WERI-Rb-1 (cell line): ENCODE results near the gene MTRR.
A peak's percentile ranks its signal among the peaks of the same experiment; 100 is the strongest.

Source experiments
- DNase-seq: peaks from one replicate; pipeline ENCODE4 v3.0.0-alpha.2; 2020
- H3K27ac ChIP-seq: fragments of 250-450 bp; sonication (Bioruptor Pico); 2 replicates; pipeline ENCODE4 v1.5.1; 2020; ENCODE audit warnings: mild to moderate bottlenecking, moderate library complexity
- H3K27me3 ChIP-seq: fragments of 250-450 bp; sonication (Bioruptor Pico); 2 replicates; pipeline ENCODE4 v1.5.1; 2021; ENCODE audit warnings: mild to moderate bottlenecking, low read depth, moderate library complexity; ENCODE audit not compliant: insufficient read depth, severe bottlenecking
- H3K36me3 ChIP-seq: fragments of 250-450 bp; sonication (Bioruptor Pico); 2 replicates; pipeline ENCODE4 v1.5.1; 2020; ENCODE audit warnings: mild to moderate bottlenecking, moderate library complexity
- H3K4me3 ChIP-seq: 2 replicates; pipeline ENCODE4 v1.5.1; 2011; ENCODE audit warnings: low read depth, mild to moderate bottlenecking, control low read depth, low read length
- H3K9me3 ChIP-seq: fragments of 250-450 bp; sonication (Bioruptor Pico); 2 replicates; pipeline ENCODE4 v1.5.1; 2021; ENCODE audit warnings: mild to moderate bottlenecking, moderate library complexity; ENCODE audit not compliant: severe bottlenecking
- TF ChIP-seq, protein P1 (sequence below): IDR thresholded peaks from 2 replicates; pipeline ENCODE4 v1.5.1; 2011; ENCODE audit warnings: low read depth, mild to moderate bottlenecking, control low read depth, inconsistent platforms, low read length

The MTRR gene

DNA sequence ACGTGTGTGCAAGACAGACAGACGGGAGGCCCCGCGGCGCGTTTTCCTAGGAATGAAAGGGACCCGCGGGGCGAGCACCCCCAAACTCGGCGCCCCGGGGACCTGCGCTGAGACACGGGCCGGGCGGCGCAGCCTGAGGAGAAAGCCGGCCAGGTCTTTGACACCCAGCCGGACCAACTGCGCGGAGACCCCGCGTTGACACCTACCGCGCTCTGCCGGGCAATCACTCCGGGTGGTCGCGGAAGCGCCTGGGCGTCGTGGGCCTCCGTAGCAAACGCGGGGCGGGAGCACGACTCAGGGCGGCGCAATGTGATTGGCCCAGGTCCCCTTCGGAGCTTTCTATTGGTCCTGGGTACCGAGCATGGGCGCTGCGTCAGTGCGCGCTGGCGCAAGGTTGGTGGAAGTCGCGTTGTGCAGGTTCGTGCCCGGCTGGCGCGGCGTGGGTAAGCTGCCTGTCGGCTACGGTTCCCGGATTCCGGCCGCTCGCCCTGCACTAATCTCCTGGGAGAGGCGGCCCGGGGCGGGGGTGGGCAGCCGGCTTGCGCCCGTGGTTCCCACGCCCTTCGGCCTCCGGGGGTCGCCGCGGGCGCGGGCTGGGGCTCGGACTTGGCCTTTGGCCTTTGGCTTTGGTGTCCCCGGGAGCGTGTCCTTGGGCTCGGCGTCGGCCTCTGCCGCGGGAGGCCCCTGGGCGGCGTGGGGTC lies at the start of gene MTRR, which contains the start of gene FASTKD3:
MTRR (plus strand) TSS at position 376 of the 701 bp plus-strand sequence. CDS start 1,647 bp downstream, outside the sequence.
FASTKD3 (minus strand) TSS at position 259 of the 701 bp plus-strand sequence. CDS start 948 bp downstream, outside the sequence.
- Histone ChIP-seq H3K27me3 (no peaks in the 10 kb centered on the region), H3K27ac (peak within 1 kb of the TSS; percentile 85), H3K9me3 (no peaks in the 10 kb centered on the region), H3K4me3 (peak within 1 kb of the TSS; percentile 97), H3K36me3 (peaks cover 69% of the 10 kb centered on the region)
- TF ChIP-seq, protein P1, sequence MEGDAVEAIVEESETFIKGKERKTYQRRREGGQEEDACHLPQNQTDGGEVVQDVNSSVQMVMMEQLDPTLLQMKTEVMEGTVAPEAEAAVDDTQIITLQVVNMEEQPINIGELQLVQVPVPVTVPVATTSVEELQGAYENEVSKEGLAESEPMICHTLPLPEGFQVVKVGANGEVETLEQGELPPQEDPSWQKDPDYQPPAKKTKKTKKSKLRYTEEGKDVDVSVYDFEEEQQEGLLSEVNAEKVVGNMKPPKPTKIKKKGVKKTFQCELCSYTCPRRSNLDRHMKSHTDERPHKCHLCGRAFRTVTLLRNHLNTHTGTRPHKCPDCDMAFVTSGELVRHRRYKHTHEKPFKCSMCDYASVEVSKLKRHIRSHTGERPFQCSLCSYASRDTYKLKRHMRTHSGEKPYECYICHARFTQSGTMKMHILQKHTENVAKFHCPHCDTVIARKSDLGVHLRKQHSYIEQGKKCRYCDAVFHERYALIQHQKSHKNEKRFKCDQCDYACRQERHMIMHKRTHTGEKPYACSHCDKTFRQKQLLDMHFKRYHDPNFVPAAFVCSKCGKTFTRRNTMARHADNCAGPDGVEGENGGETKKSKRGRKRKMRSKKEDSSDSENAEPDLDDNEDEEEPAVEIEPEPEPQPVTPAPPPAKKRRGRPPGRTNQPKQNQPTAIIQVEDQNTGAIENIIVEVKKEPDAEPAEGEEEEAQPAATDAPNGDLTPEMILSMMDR: no peak
- DNase-seq: peak; percentile 97

DNA sequence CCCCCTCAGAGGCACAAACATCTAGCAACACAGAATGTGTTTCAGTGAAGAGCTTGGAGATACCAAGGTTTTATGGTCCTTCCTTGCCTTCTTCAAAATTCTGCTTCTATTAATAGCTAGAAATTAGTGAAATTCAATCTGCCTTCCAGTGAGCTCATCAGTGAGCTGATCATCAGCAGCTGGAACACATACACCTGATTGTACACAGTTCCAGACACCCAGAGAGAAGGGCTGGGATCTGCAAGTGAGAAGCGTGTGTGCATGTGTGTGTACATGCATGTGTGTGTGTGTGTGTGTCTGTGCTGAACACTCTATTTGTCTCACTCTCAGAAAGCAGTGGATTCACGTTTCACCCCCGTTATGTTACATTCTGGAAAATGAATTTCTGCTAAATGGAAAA lies 46.5 kb upstream of the MTRR start:
- Histone ChIP-seq H3K27ac (no peak overlapping the region), H3K36me3 (peaks cover 43% of the 10 kb centered on the region), H3K9me3 (no peaks in the 10 kb centered on the region), H3K27me3 (no peaks in the 10 kb centered on the region), H3K4me3 (no peak overlapping the region)
- TF ChIP-seq, protein P1: no peak
- DNase-seq: no peak

DNA sequence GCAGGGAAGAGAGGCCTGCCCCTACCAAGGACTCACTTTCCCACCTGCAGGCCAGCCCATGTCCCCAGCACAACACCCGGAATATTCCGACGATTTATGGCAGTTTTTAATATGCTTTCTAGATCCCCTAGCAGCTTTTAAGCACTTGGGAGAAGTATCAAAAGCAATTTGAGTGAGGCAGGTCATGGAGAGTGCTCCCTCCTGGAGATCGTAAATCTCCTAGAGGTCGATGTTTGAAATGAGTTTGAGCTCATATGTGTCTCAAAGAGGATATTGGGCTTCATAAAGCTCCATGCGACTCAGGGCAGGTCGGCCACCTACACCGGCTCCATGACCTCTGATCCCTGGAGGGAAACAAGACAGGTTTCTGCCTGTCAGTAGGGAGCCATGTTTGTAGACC lies 45.4 kb upstream of the MTRR start:
- TF ChIP-seq, protein P1: no peak
- no peak for DNase-seq
- Histone ChIP-seq H3K9me3 (no peaks in the 10 kb centered on the region), H3K27ac (no peak overlapping the region), H3K27me3 (no peaks in the 10 kb centered on the region), H3K36me3 (peaks cover 51% of the 10 kb centered on the region), H3K4me3 (no peak overlapping the region)

DNA sequence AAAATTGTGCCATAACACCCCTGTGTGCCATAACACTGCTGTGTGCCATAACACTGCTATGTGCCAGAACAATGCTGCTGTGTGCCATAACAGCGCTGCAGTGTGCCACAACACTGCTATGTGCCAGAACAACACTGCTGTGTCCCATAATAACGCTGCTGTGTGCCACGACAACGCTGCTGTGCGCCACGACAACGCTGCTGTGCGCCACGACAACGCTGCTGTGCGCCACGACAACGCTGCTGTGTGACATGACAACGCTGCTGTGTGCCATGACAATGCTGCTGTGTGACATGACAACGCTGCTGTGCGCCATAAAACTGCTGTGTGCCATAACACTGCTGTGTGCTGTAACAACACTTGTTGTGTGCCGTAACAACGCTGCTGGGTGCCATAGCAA lies 44.0 kb upstream of the MTRR start:
- DNase-seq: no peak
- no peaks in the 10 kb centered on the region for H3K9me3 ChIP-seq
- no peak overlapping the region for H3K4me3 ChIP-seq
- no peaks in the 10 kb centered on the region for H3K27me3 ChIP-seq
- TF ChIP-seq, protein P1: no peak
- peaks cover 44% of the 10 kb centered on the region for H3K36me3 ChIP-seq
- no peak overlapping the region for H3K27ac ChIP-seq

DNA sequence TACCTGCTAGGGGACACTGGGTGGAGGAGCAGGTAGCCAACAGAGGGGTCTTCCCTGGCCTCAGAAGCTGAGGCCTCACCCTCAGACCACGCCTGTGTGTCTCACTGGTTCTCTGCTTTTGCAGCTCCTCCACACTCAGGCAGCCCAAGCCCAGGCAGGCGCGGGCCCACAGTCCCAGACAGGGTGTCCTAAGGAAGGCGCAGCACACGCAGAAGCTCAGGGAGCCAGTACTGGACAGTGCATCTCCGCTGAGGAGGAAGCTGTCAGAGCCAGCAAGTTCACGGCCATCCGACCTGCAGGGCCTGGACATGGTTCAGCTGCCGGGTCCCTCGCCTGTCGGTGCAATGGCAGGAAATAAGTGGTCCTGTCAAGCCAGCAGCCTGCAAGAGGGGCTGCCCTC lies 43.3 kb upstream of the MTRR start:
- no peaks in the 10 kb centered on the region for H3K27me3 ChIP-seq
- H3K36me3 ChIP-seq: peaks cover 44% of the 10 kb centered on the region
- no peak overlapping the region for H3K27ac ChIP-seq
- no peak overlapping the region for H3K4me3 ChIP-seq
- no peaks in the 10 kb centered on the region for H3K9me3 ChIP-seq
- TF ChIP-seq, protein P1: no peak
- DNase-seq: no peak

DNA sequence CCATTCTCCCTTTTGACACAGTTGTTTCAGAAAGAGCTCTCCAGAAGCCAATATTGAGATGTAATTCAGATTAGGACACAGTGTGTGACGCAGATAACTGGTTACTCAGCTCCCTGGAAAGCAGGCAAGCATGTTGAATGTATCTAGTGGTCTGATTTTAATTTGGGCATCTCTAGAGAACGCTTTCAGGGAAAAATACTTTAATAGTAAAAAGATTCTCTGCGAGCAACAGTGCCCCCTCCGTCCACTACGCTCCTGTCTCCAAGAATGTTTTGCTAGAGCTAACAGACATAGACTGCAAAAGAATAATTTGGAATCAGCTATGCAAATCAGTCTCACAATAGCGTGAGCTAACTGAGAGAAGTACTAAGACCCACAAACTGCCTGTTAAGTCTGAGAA lies 41.3 kb upstream of the MTRR start:
- TF ChIP-seq, protein P1: no peak
- Histone ChIP-seq H3K27ac (no peak overlapping the region), H3K4me3 (no peak overlapping the region), H3K27me3 (no peaks in the 10 kb centered on the region), H3K36me3 (peaks cover 39% of the 10 kb centered on the region), H3K9me3 (no peaks in the 10 kb centered on the region)
- no peak for DNase-seq
